Activated naive CD8-positive, alpha-beta T cell treated with anti-CD3 and anti-CD28 coated beads, Interleukin-2, amount 50 U/mL, for 24 hours (primary cell): Measurements from ENCODE around the gene RPL35.

Experiments
- ATAC-seq: fragments of 150-1000 bp; cut with Tn5 transposase; one replicate; pipeline ENCODE4 v1.10.0; 2021
- DNase-seq: peaks from one replicate; pipeline ENCODE4 v3.0.0; 2021
- H3K27ac Mint-ChIP-seq: one replicate; pipeline ENCODE4 v1.8.0; 2021; ENCODE audit warnings: mild to moderate bottlenecking, mixed read lengths
- H3K27me3 Mint-ChIP-seq: one replicate; pipeline ENCODE4 v1.8.0; 2021; ENCODE audit warnings: mixed read lengths
- H3K36me3 Mint-ChIP-seq: one replicate; pipeline ENCODE4 v1.8.0; 2021; ENCODE audit warnings: low read depth, mixed read lengths
- H3K4me1 Mint-ChIP-seq: one replicate; pipeline ENCODE4 v1.8.0; 2021; ENCODE audit warnings: mixed read lengths
- H3K4me3 Mint-ChIP-seq: one replicate; pipeline ENCODE4 v1.8.0; 2021; ENCODE audit warnings: mild to moderate bottlenecking, moderate library complexity, mixed read lengths
- H3K9me3 Mint-ChIP-seq: one replicate; pipeline ENCODE4 v1.8.0; 2021; ENCODE audit warnings: mixed read lengths

The RPL35 gene

GRCh38 chr9:124863371-124863871, 1.7 kb upstream of the RPL35 start:
- ATAC-seq (no peak), DNase-seq (no peak)
- peak overlapping the region; percentile 32 for H3K4me3 Mint-ChIP-seq
- H3K27ac Mint-ChIP-seq: peak overlapping the region; percentile 72
- H3K36me3 Mint-ChIP-seq: peaks cover 40% of the 10 kb centered on the region
- H3K4me1 Mint-ChIP-seq: peaks cover 46% of the 10 kb centered on the region
- H3K27me3 Mint-ChIP-seq: no peaks in the 10 kb centered on the region
- no peaks in the 10 kb centered on the region for H3K9me3 Mint-ChIP-seq

- Mint-ChIP-seq H3K27ac (peak overlapping the region; percentile 97), H3K4me3 (peak overlapping the region; percentile 93), H3K36me3 (peaks cover 47% of the 10 kb centered on the region), H3K9me3 (no peaks in the 10 kb centered on the region), H3K27me3 (no peaks in the 10 kb centered on the region), H3K4me1 (peaks cover 48% of the 10 kb centered on the region)
- DNase-seq (no peak), ATAC-seq (no peak)
These were observed 995 bp downstream of the RPL35 start for GRCh38 chr9:124860582-124861341.

GRCh38 chr9:124859803-124860581, 1.8 kb downstream of the RPL35 start:
- ATAC-seq (no peak), DNase-seq (no peak)
- H3K4me3 Mint-ChIP-seq: peak overlapping the region; percentile 93
- H3K36me3 Mint-ChIP-seq: peaks cover 47% of the 10 kb centered on the region
- peaks cover 48% of the 10 kb centered on the region for H3K4me1 Mint-ChIP-seq
- peak overlapping the region; percentile 97 for H3K27ac Mint-ChIP-seq
- no peaks in the 10 kb centered on the region for H3K9me3 Mint-ChIP-seq
- no peaks in the 10 kb centered on the region for H3K27me3 Mint-ChIP-seq

GRCh38 chr9:124858330-124859046, 3.3 kb downstream of the RPL35 start:
- Mint-ChIP-seq H3K36me3 (peaks cover 47% of the 10 kb centered on the region), H3K4me3 (peak overlapping the region; percentile 93)

GRCh38 chr9:124857533-124858162, 4.1 kb downstream of the RPL35 start:
- Mint-ChIP-seq H3K27me3 (no peaks in the 10 kb centered on the region), H3K36me3 (peaks cover 47% of the 10 kb centered on the region), H3K27ac (peak overlapping the region; percentile 76), H3K4me1 (peaks cover 44% of the 10 kb centered on the region), H3K4me3 (peak overlapping the region; percentile 36), H3K9me3 (no peaks in the 10 kb centered on the region)
- ATAC-seq (no peak), DNase-seq (peak; percentile 8)

More at GRCh38 chr9:124858330-124859046, 3.3 kb downstream of the RPL35 start:
- H3K27ac Mint-ChIP-seq: peak overlapping the region; percentile 97
- DNase-seq: peak; percentile 9
- no peak for ATAC-seq
- H3K4me1 Mint-ChIP-seq: peaks cover 45% of the 10 kb centered on the region
- no peaks in the 10 kb centered on the region for H3K9me3 Mint-ChIP-seq
- H3K27me3 Mint-ChIP-seq: no peaks in the 10 kb centered on the region

- peaks cover 41% of the 10 kb centered on the region for H3K4me1 Mint-ChIP-seq
These were observed 5.6 kb downstream of the RPL35 start for GRCh38 chr9:124855944-124856765.

GRCh38 chr9:124855566-124855943, 6.2 kb downstream of the RPL35 start:
- no peak overlapping the region for H3K4me3 Mint-ChIP-seq
- H3K27ac Mint-ChIP-seq: peak overlapping the region; percentile 50
- peaks cover 38% of the 10 kb centered on the region for H3K36me3 Mint-ChIP-seq
- ATAC-seq: no peak
- DNase-seq: peak; percentile 14
- peaks cover 5% of the 10 kb centered on the region for H3K27me3 Mint-ChIP-seq
- H3K4me1 Mint-ChIP-seq: peaks cover 40% of the 10 kb centered on the region
- H3K9me3 Mint-ChIP-seq: no peaks in the 10 kb centered on the region

More at GRCh38 chr9:124855944-124856765, 5.6 kb downstream of the RPL35 start:
- no peaks in the 10 kb centered on the region for H3K9me3 Mint-ChIP-seq
- peaks cover 4% of the 10 kb centered on the region for H3K27me3 Mint-ChIP-seq
- H3K36me3 Mint-ChIP-seq: peaks cover 44% of the 10 kb centered on the region
- H3K27ac Mint-ChIP-seq: peak overlapping the region; percentile 15
- DNase-seq (peak; percentile 42), ATAC-seq (peak; percentile 22)
- H3K4me3 Mint-ChIP-seq: no peak overlapping the region

GRCh38 chr9:124854822-124855221, 6.9 kb downstream of the RPL35 start:
- Mint-ChIP-seq H3K27ac (peak overlapping the region; percentile 50), H3K36me3 (peaks cover 30% of the 10 kb centered on the region), H3K27me3 (peaks cover 8% of the 10 kb centered on the region), H3K4me1 (peaks cover 33% of the 10 kb centered on the region), H3K4me3 (no peak overlapping the region), H3K9me3 (no peaks in the 10 kb centered on the region)
- ATAC-seq (no peak), DNase-seq (no peak)

- H3K27me3 Mint-ChIP-seq: peaks cover 13% of the 10 kb centered on the region
- H3K36me3 Mint-ChIP-seq: peaks cover 24% of the 10 kb centered on the region
- H3K4me1 Mint-ChIP-seq: peaks cover 26% of the 10 kb centered on the region
- ATAC-seq: no peak
- no peak overlapping the region for H3K27ac Mint-ChIP-seq
- peak; percentile 7 for DNase-seq
- H3K4me3 Mint-ChIP-seq: no peak overlapping the region
- no peaks in the 10 kb centered on the region for H3K9me3 Mint-ChIP-seq
These were observed 7.6 kb downstream of the RPL35 start for GRCh38 chr9:124854161-124854560.

- Mint-ChIP-seq H3K27ac (peak overlapping the region; percentile 22), H3K36me3 (peaks cover 19% of the 10 kb centered on the region), H3K4me1 (peaks cover 21% of the 10 kb centered on the region), H3K4me3 (no peak overlapping the region), H3K27me3 (peaks cover 13% of the 10 kb centered on the region), H3K9me3 (no peaks in the 10 kb centered on the region)
- DNase-seq (peak; percentile 6), ATAC-seq (no peak)
These were observed 8.1 kb downstream of the RPL35 start for GRCh38 chr9:124853605-124854143.

- peaks cover 13% of the 10 kb centered on the region for H3K27me3 Mint-ChIP-seq
- DNase-seq: peak; percentile 82
- peaks cover 14% of the 10 kb centered on the region for H3K4me1 Mint-ChIP-seq
- ATAC-seq: peak; percentile 82
- H3K4me3 Mint-ChIP-seq: peak within 1 kb of the TSS; percentile 50
- peak within 1 kb of the TSS; percentile 22 for H3K27ac Mint-ChIP-seq
- peaks cover 12% of the 10 kb centered on the region for H3K36me3 Mint-ChIP-seq
- no peaks in the 10 kb centered on the region for H3K9me3 Mint-ChIP-seq
These were observed 8.8 kb downstream of the RPL35 start, which contains the start of gene WDR38 for GRCh38 chr9:124852829-124853531. Gene WDR38 (plus strand): TSS chr9:124853460. CDS start chr9:124853532, 72 bp downstream.

- H3K36me3 Mint-ChIP-seq: peaks cover 5% of the 10 kb centered on the region
- no peak overlapping the region for H3K27ac Mint-ChIP-seq
- peaks cover 7% of the 10 kb centered on the region for H3K4me1 Mint-ChIP-seq
- peak overlapping the region; percentile 50 for H3K4me3 Mint-ChIP-seq
- DNase-seq: no peak
- H3K27me3 Mint-ChIP-seq: peaks cover 16% of the 10 kb centered on the region
- ATAC-seq: no peak
- H3K9me3 Mint-ChIP-seq: no peaks in the 10 kb centered on the region
These were observed 9.5 kb downstream of the RPL35 start for GRCh38 chr9:124852121-124852828.
